ENCODE measurements around the gene HOXD10.

DNA sequence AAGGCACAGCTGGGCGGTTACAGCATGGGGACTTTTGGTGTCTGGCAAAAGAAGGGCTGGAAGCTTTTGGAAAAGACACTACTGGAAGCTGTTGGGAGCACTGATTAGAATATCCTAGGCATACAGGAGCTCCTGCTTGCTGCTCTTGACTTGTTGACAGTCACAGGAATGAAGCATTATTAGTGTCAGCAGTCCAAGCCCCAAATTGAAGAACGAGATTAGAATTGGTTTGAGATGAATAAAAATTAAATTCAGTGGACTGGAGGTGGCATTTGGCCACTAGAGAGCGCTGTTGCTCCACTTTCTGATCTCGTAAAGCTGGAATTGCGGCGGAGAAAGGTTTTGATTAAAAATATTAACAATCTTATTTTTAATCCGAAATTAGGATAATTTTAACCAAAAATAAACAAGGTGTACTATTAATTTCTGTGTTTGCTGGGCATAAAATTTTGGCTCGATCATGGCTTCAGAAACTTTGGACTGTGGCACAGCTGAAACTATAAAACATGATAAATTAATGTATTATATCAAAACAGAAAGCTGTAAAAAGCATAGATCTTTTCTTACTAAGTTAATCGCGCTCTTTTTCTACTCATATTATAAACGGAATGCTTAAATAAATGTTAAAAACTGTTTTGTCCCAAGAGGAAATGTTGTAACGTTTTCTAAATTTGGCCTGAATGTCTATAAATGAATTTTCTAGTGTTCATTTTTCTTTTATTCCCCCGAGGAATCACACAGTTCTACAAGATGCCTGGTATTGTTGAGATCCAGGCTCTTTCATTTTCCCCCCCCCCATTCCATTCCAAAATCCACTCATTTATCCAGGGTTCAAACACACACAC, 10.6 kb downstream of the HOXD10 start:
- TF ChIP-seq CTCF (IDR thresholded peaks at IDR 0.05) (peak; percentile 95), EZH2phosphoT487 (IDR thresholded peaks at IDR 0.05) (no peak), EZH2 (IDR thresholded peaks at IDR 0.05) (no peak)
